Ascending aorta (tissue), 2 donors: ENCODE data around the gene MRPL27. TPM values are rescaled to one million over a fixed set of nuclear protein-coding genes. Genes with fewer than 3 reads are reported as not detected.

ENCODE experiments used
- DNase-seq, 2 donors: peaks; one replicate each; pipeline ENCODE4 v3.0.0-alpha.2; 2019; ENCODE audit warnings: low spot score in 2 of 2
- H3K27ac ChIP-seq, 2 donors: fragments of 200-600 bp; sonication (generic); one replicate each; pipeline ENCODE4 v1.5.1; 2016 to 2017; ENCODE audit warnings: mild to moderate bottlenecking in 1 of 2
- H3K27me3 ChIP-seq: fragments of 200-600 bp; sonication (generic); one replicate; pipeline ENCODE4 v1.5.1; 2017
- H3K36me3 ChIP-seq, 2 donors: fragments of 200-600 bp; sonication (generic); one replicate each; pipeline ENCODE4 v1.5.1; 2016
- H3K4me1 ChIP-seq, 2 donors: fragments of 200-600 bp; sonication (generic); one replicate each; pipeline ENCODE4 v1.5.1; 2016 to 2017; ENCODE audit warnings: mild to moderate bottlenecking in 1 of 2
- H3K4me3 ChIP-seq, 2 donors: fragments of 200-600 bp; sonication (generic); one replicate each; pipeline ENCODE4 v1.5.1; 2016 to 2017; ENCODE audit warnings: mild to moderate bottlenecking in 1 of 2
- H3K9me3 ChIP-seq, 2 donors: fragments of 200-600 bp; sonication (generic); one replicate each; pipeline ENCODE4 v1.5.1; 2016
- intact Hi-C: fragments of 100-400 bp; cut with DNase I; formaldehyde crosslinking; loops from one replicate; pipeline ENCODE4 v1.15.1; 2023
- total RNA-seq: library from RNA; depleted of rRNA; stranded (reverse); fragments of >200 nt; gene quantifications from one replicate; pipeline ENCODE4 v1.1.0, GENCODE V29; 2016
- TF ChIP-seq, protein P1 (sequence below), 3 experiments: fragments of 200-600 bp in 2 of 3; fragments of 450-650 bp in 1 of 3; sonication (generic) in 2 of 3; IDR thresholded peaks; one replicate each; pipeline ENCODE4 v1.5.1; 2016 to 2019; ENCODE audit warnings: antibody characterized with exemption in 3 of 3, mild to moderate bottlenecking in 1 of 3, moderate library complexity in 1 of 3

The MRPL27 gene
- total RNA-seq, 1 donor from 2014 or later, result 28.9 TPM

DNA sequence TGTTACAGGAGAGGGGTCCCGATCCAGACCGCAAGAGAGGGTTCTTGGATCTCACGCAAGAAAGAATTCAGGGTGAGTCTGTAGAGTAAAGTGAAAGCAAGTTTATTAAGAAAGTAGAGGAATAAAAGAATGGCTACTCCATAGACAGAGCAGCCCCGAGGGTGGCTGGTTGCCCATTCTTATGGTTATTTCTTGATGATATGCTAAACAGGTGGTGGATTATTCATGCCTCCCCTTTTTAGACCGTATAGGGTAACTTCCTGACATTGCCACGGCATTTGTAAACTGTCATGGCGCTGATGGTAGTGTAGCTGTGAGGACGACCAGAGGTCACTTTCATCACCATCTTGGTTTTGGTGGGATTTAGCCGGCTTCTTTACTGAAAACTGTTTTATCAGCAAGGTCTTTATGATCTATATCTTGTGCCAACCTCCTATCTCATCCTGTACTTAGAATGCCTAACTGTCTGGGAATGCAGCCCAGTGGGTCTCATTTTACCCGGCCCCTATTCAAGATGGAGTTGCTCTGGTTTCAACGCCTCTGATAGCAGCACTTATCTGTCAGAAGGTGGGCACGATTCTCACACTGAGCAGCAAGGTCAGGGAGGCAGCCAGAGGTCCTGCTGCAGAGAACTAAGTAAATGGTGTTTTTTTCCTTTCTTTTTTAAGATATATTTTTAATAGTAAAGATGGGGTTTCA lies 53.5 kb downstream of the MRPL27 start:
- intact Hi-C loops, result no loop called here
- TF ChIP-seq, protein P1, sequence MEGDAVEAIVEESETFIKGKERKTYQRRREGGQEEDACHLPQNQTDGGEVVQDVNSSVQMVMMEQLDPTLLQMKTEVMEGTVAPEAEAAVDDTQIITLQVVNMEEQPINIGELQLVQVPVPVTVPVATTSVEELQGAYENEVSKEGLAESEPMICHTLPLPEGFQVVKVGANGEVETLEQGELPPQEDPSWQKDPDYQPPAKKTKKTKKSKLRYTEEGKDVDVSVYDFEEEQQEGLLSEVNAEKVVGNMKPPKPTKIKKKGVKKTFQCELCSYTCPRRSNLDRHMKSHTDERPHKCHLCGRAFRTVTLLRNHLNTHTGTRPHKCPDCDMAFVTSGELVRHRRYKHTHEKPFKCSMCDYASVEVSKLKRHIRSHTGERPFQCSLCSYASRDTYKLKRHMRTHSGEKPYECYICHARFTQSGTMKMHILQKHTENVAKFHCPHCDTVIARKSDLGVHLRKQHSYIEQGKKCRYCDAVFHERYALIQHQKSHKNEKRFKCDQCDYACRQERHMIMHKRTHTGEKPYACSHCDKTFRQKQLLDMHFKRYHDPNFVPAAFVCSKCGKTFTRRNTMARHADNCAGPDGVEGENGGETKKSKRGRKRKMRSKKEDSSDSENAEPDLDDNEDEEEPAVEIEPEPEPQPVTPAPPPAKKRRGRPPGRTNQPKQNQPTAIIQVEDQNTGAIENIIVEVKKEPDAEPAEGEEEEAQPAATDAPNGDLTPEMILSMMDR (IDR thresholded peaks at IDR 0.05), result no peak
- Histone ChIP-seq H3K9me3 (no peaks in the 10 kb centered on the region), H3K27me3 (no peaks in the 10 kb centered on the region), H3K27ac (no peak overlapping the region), H3K4me3 (no peak overlapping the region), H3K4me1 (no peaks in the 10 kb centered on the region), H3K36me3 (no peaks in the 10 kb centered on the region)
- DNase-seq, result no peak

DNA sequence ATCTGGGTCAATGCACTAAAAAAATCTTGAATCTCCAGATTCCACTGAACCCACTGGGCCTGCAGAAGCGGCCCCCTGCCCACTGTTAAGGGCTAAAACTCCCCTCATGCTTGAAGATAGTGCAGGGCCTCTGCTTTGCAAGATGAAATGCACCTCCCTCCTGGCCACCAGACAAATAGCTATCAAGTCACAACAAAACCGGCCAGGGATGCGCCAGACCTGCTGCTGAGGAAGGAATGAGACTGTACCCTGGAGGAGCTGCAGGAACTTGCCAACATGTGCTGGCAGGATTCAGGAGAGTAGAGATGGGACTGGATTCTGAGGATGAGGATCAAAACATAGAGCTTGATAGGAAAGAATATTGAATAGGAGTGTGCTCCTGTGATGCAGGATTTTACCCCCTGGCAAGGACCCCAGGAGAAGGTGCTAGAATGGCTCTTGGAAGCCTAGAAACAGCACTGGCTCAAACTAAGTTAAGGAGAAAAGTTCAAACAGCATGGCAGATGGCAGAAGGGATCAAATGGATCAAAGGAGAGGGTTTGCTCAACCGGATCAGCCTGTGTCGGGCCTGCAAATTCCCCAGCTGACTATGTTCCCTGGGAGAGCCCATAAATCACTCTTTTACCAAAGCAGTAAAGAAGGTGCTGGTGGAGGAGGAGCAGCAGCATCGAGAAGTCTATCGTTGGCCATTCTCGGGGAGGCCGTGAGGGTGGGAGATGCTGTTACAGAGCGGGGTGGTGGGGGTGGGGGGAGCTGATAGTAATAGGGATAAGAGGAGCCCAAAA lies 54.3 kb downstream of the MRPL27 start:
- Histone ChIP-seq H3K4me3 (no peak overlapping the region), H3K27me3 (no peaks in the 10 kb centered on the region), H3K9me3 (no peaks in the 10 kb centered on the region), H3K36me3 (no peaks in the 10 kb centered on the region), H3K27ac (no peak overlapping the region), H3K4me1 (no peaks in the 10 kb centered on the region)
- intact Hi-C loops, result no loop called here
- no peak for DNase-seq
- TF ChIP-seq, protein P1 (IDR thresholded peaks at IDR 0.05), result no peak

Other genes with a start within 250 kb of the MRPL27 start
- gene SAMD14, start 243.0 kb downstream of the MRPL27 start, total RNA-seq, result 3.2 TPM
- gene PPP1R9B, start 222.5 kb downstream of the MRPL27 start, total RNA-seq, result 63.5 TPM
- gene SGCA, start 207.2 kb downstream of the MRPL27 start, total RNA-seq, result 78.5 TPM
- gene COL1A1, start 171.6 kb downstream of the MRPL27 start, total RNA-seq, result 547 TPM
- gene TMEM92, start 98.7 kb downstream of the MRPL27 start, total RNA-seq, result not detected
- gene XYLT2, start 27.1 kb downstream of the MRPL27 start, total RNA-seq, result 51.3 TPM
- gene EME1, start within 50 bp of the MRPL27 start, total RNA-seq, result not detected
- 91.9 TPM for gene LRRC59, start 24.3 kb upstream of the MRPL27 start, total RNA-seq
- gene ACSF2, start 53.0 kb upstream of the MRPL27 start, total RNA-seq, result 26.1 TPM
- not detected for gene CHAD, start 95.7 kb upstream of the MRPL27 start, total RNA-seq
- 36.7 TPM for gene RSAD1, start 105.7 kb upstream of the MRPL27 start, total RNA-seq
- gene MYCBPAP, start 135.3 kb upstream of the MRPL27 start, total RNA-seq, result 7.9 TPM
- gene EPN3, start 159.6 kb upstream of the MRPL27 start, total RNA-seq, result 0.85 TPM
- gene SPATA20, start 174.0 kb upstream of the MRPL27 start, total RNA-seq, result 463 TPM
- 1.2 TPM for gene CACNA1G, start 187.5 kb upstream of the MRPL27 start, total RNA-seq